ENCODE measurements around the gene MTERF4. TPM values are rescaled to one million over a fixed set of nuclear protein-coding genes. Genes with fewer than 3 reads are reported as not detected.

MTERF4 gene
- total RNA-seq, result 100 to 1,000 TPM in 4 of 5 donors, 10 to 100 TPM in 1; 78.7 to 171 (median 109) TPM
- 89.3 TPM for total RNA-seq (2013)
- total RNA-seq, result 38.4 to 333 (median 103) reads per million in 29 experiments

- H3K27me3 Mint-ChIP-seq, result no peaks in the 10 kb centered on the region
- H3K4me1 Mint-ChIP-seq, result peaks cover 74 to 77% (median 75%) of the 10 kb centered on the region in 3 donors
These were observed at the start of gene MTERF4 for GRCh38 chr2:241102239-241102803. Gene MTERF4 (minus strand): TSS chr2:241102287. CDS start chr2:241102273, 14 bp downstream.

GRCh38 chr2:241150660-241151530, 48.8 kb upstream of the MTERF4 start:
- ChIA-PET CTCF (interaction anchor here in 1 of 2 donors (0.6 to 2.1 kb wide), 4 partner anchors 55 to 93 kb away, joined by 3 to 31 read pairs (median 4); no protein-coding TSS in a partner anchor), POLR2A (no interaction called here)
- H3K9me3 Mint-ChIP-seq, result no peaks in the 10 kb centered on the region
- 21% methylated on average over 25 of the region's 37 CpGs for WGBS (ENCODE audit: insufficient coverage)
- no peaks in the 10 kb centered on the region for H3K27me3 ChIP-seq (replicated peaks in 1 of 2; ENCODE audit: control insufficient read depth in 2 of 2, extremely low read depth in 1 of 2, insufficient read depth in 2 of 2, low read length in 1 of 2)
- H3K4me1 ChIP-seq (ENCODE audit: control insufficient read depth in 1 of 2, extremely low read depth in 1 of 2, insufficient read depth in 2 of 2, low read length in 2 of 2), result peaks cover 9 to 22% of the 10 kb centered on the region in 2 experiments
- no peak for ATAC-seq (replicated peaks in 1 of 4)
- H3K9me3 ChIP-seq, result no peaks in the 10 kb centered on the region
- peak in 3 of 35 experiments; percentile 1 to 16 (median 8) for DNase-seq
- H3K4me3 Mint-ChIP-seq, result peak overlapping the region; percentile 97 to 100 (median 99)
- peaks cover 6% of the 10 kb centered on the region for H3K36me3 Mint-ChIP-seq
- H3K36me3 ChIP-seq (ENCODE audit: control insufficient read depth in 2 of 2, extremely low read depth in 1 of 2, insufficient read depth in 1 of 2, low read length in 1 of 2), result peaks cover 0 to 21% of the 10 kb centered on the region in 2 donors
- H3K27me3 Mint-ChIP-seq, result no peaks in the 10 kb centered on the region
- H3K27ac ChIP-seq (ENCODE audit: low read length), result no peak overlapping the region
- peaks cover 42 to 54% (median 49%) of the 10 kb centered on the region in 3 donors for H3K4me1 Mint-ChIP-seq
- peak overlapping the region; percentile 86 to 92 for H3K4me3 ChIP-seq (ENCODE audit: control insufficient read depth in 1 of 2, extremely low read depth in 1 of 2, low read length in 1 of 2)
- peak overlapping the region; percentile 93 to 95 for H3K27ac Mint-ChIP-seq

More at GRCh38 chr2:241102239-241102803, at the start of gene MTERF4:
- WGBS (ENCODE audit: insufficient coverage), result under 1% methylated on average over 54 of the region's 56 CpGs
- H3K27me3 ChIP-seq (replicated peaks in 1 of 2; ENCODE audit: control insufficient read depth in 2 of 2, extremely low read depth in 1 of 2, insufficient read depth in 2 of 2, low read length in 1 of 2), result no peaks in the 10 kb centered on the region
- ChIA-PET CTCF (interaction anchor here in 1 of 2 donors (0.7 kb wide), 1 partner anchor 213 kb away, joined by 3 read pairs; no protein-coding TSS in a partner anchor), POLR2A (interaction anchor here (0.5 to 0.6 kb wide), 2 partner anchors 10 to 190 kb away, joined by 3 read pairs; no protein-coding TSS in a partner anchor)
- peaks cover 29 to 66% of the 10 kb centered on the region in 2 experiments for H3K4me1 ChIP-seq (ENCODE audit: control insufficient read depth in 1 of 2, extremely low read depth in 1 of 2, insufficient read depth in 2 of 2, low read length in 2 of 2)
- no peaks in the 10 kb centered on the region for H3K9me3 Mint-ChIP-seq
- ATAC-seq (replicated peaks in 1 of 4) (peak; percentile 89 to 94 (median 92)), DNase-seq (peak; percentile 72 to 93 (median 84))
- peaks cover 0 to 49% of the 10 kb centered on the region in 2 donors for H3K36me3 ChIP-seq (ENCODE audit: control insufficient read depth in 2 of 2, extremely low read depth in 1 of 2, insufficient read depth in 1 of 2, low read length in 1 of 2)
- H3K27ac ChIP-seq (ENCODE audit: low read length), result peak within 1 kb of the TSS; percentile 96
- peak within 1 kb of the TSS; percentile 94 to 98 (median 98) for H3K4me3 Mint-ChIP-seq
- H3K27ac Mint-ChIP-seq, result peak within 1 kb of the TSS; percentile 97 to 99
- peak within 1 kb of the TSS; percentile 93 to 96 for H3K4me3 ChIP-seq (ENCODE audit: control insufficient read depth in 1 of 2, extremely low read depth in 1 of 2, low read length in 1 of 2)
- no peaks in the 10 kb centered on the region for H3K9me3 ChIP-seq
- H3K36me3 Mint-ChIP-seq, result peaks cover 24% of the 10 kb centered on the region

- ChIA-PET POLR2A (interaction anchor here (0.5 to 1.0 kb wide), 6 partner anchors 18 to 146 kb away, joined by 3 to 4 read pairs (median 3); no protein-coding TSS in a partner anchor), CTCF (interaction anchor here (0.6 to 2.1 kb wide), 11 partner anchors 26 to 636 kb away, joined by 3 to 31 read pairs (median 5); no protein-coding TSS in a partner anchor)
- no peaks in the 10 kb centered on the region for H3K27me3 ChIP-seq (replicated peaks in 1 of 2; ENCODE audit: control insufficient read depth in 2 of 2, extremely low read depth in 1 of 2, insufficient read depth in 2 of 2, low read length in 1 of 2)
- peaks cover 0 to 18% of the 10 kb centered on the region in 2 donors for H3K36me3 ChIP-seq (ENCODE audit: control insufficient read depth in 2 of 2, extremely low read depth in 1 of 2, insufficient read depth in 1 of 2, low read length in 1 of 2)
- H3K27ac ChIP-seq (ENCODE audit: low read length), result peak within 1 kb of the TSS; percentile 44
- ATAC-seq (replicated peaks in 1 of 4) (peak; percentile 81 to 83 (median 82)), DNase-seq (peak; percentile 87 to 97 (median 95))
- H3K4me3 ChIP-seq (ENCODE audit: control insufficient read depth in 1 of 2, extremely low read depth in 1 of 2, low read length in 1 of 2), result peak within 1 kb of the TSS; percentile 86 to 92
- peak within 1 kb of the TSS; percentile 93 to 95 for H3K27ac Mint-ChIP-seq
- no peaks in the 10 kb centered on the region for H3K9me3 Mint-ChIP-seq
- H3K4me1 Mint-ChIP-seq, result peaks cover 42 to 52% (median 50%) of the 10 kb centered on the region in 3 donors
- peak within 1 kb of the TSS; percentile 97 to 100 (median 99) for H3K4me3 Mint-ChIP-seq
- H3K4me1 ChIP-seq (ENCODE audit: control insufficient read depth in 1 of 2, extremely low read depth in 1 of 2, insufficient read depth in 2 of 2, low read length in 2 of 2), result peaks cover 9 to 22% of the 10 kb centered on the region in 2 experiments
- no peaks in the 10 kb centered on the region for H3K27me3 Mint-ChIP-seq
- WGBS (ENCODE audit: insufficient coverage), result 0% methylated on average over 73 of the region's 73 CpGs
- peaks cover 5% of the 10 kb centered on the region for H3K36me3 Mint-ChIP-seq
- H3K9me3 ChIP-seq, result no peaks in the 10 kb centered on the region
These were observed 48.0 kb upstream of the MTERF4 start, which contains the start of gene PPP1R7 for GRCh38 chr2:241149925-241150659. Gene PPP1R7 (plus strand): TSS chr2:241150467. CDS start chr2:241150496, 29 bp downstream.

GRCh38 chr2:241149675-241149924, 47.5 kb upstream of the MTERF4 start:
- Histone ChIP-seq H3K27ac (ENCODE audit: low read length) (peak overlapping the region; percentile 44), H3K36me3 (ENCODE audit: control insufficient read depth in 2 of 2, extremely low read depth in 1 of 2, insufficient read depth in 1 of 2, low read length in 1 of 2) (peaks cover 0 to 13% of the 10 kb centered on the region in 2 donors), H3K4me3 (ENCODE audit: control insufficient read depth in 1 of 2, extremely low read depth in 1 of 2, low read length in 1 of 2) (peak overlapping the region; percentile 86 to 92), H3K27me3 (replicated peaks in 1 of 2; ENCODE audit: control insufficient read depth in 2 of 2, extremely low read depth in 1 of 2, insufficient read depth in 2 of 2, low read length in 1 of 2) (no peaks in the 10 kb centered on the region), H3K9me3 (no peaks in the 10 kb centered on the region), H3K4me1 (ENCODE audit: control insufficient read depth in 1 of 2, extremely low read depth in 1 of 2, insufficient read depth in 2 of 2, low read length in 2 of 2) (peaks cover 9 to 22% of the 10 kb centered on the region in 2 experiments)
- Mint-ChIP-seq H3K9me3 (no peaks in the 10 kb centered on the region), H3K4me1 (peaks cover 42 to 54% (median 51%) of the 10 kb centered on the region in 3 donors), H3K4me3 (peak overlapping the region; percentile 97 to 100 (median 99)), H3K27me3 (no peaks in the 10 kb centered on the region), H3K27ac (peak overlapping the region; percentile 84 to 85), H3K36me3 (peaks cover 5% of the 10 kb centered on the region)
- WGBS (ENCODE audit: insufficient coverage), result under 1% methylated on average over 23 of the region's 23 CpGs
- CTCF ChIA-PET, result interaction anchor here (0.6 to 2.1 kb wide), 8 partner anchors 26 to 636 kb away, joined by 3 to 31 read pairs (median 5); no protein-coding TSS in a partner anchor
- POLR2A ChIA-PET, result interaction anchor here (0.5 to 1.0 kb wide), 6 partner anchors 18 to 147 kb away, joined by 3 to 4 read pairs (median 3); no protein-coding TSS in a partner anchor
- ATAC-seq (replicated peaks in 1 of 4), result no peak
- DNase-seq, result no peak

- peak; percentile 83 to 95 (median 92) for DNase-seq
- Mint-ChIP-seq H3K9me3 (no peaks in the 10 kb centered on the region), H3K4me3 (peak within 1 kb of the TSS; percentile 97 to 100 (median 99)), H3K27me3 (no peaks in the 10 kb centered on the region), H3K27ac (peak within 1 kb of the TSS; percentile 93 to 95), H3K36me3 (peaks cover 6% of the 10 kb centered on the region), H3K4me1 (peaks cover 42 to 54% (median 51%) of the 10 kb centered on the region in 3 donors)
- CTCF ChIA-PET, result interaction anchor here (0.6 to 2.1 kb wide), 9 partner anchors 25 to 635 kb away, joined by 3 to 31 read pairs (median 5); no protein-coding TSS in a partner anchor
- peak within 1 kb of the TSS; percentile 44 for H3K27ac ChIP-seq (ENCODE audit: low read length)
- POLR2A ChIA-PET, result interaction anchor here (0.5 to 1.0 kb wide), 6 partner anchors 17 to 147 kb away, joined by 3 to 4 read pairs (median 3); no protein-coding TSS in a partner anchor
- peaks cover 9 to 22% of the 10 kb centered on the region in 2 experiments for H3K4me1 ChIP-seq (ENCODE audit: control insufficient read depth in 1 of 2, extremely low read depth in 1 of 2, insufficient read depth in 2 of 2, low read length in 2 of 2)
- peak; percentile 80 to 82 (median 81) for ATAC-seq (replicated peaks in 1 of 4)
- under 1% methylated on average over 86 of the region's 88 CpGs for WGBS (ENCODE audit: insufficient coverage)
- H3K27me3 ChIP-seq (replicated peaks in 1 of 2; ENCODE audit: control insufficient read depth in 2 of 2, extremely low read depth in 1 of 2, insufficient read depth in 2 of 2, low read length in 1 of 2), result no peaks in the 10 kb centered on the region
- H3K4me3 ChIP-seq (ENCODE audit: control insufficient read depth in 1 of 2, extremely low read depth in 1 of 2, low read length in 1 of 2), result peak within 1 kb of the TSS; percentile 86 to 92
- H3K36me3 ChIP-seq (ENCODE audit: control insufficient read depth in 2 of 2, extremely low read depth in 1 of 2, insufficient read depth in 1 of 2, low read length in 1 of 2), result peaks cover 3 to 14% of the 10 kb centered on the region in 2 donors
- H3K9me3 ChIP-seq, result no peaks in the 10 kb centered on the region
These were observed 47.0 kb upstream of the MTERF4 start, which contains the start of gene PASK for GRCh38 chr2:241148891-241149674. Gene PASK (minus strand): TSS chr2:241149472. CDS start chr2:241143032, 6,440 bp downstream.
